ENCODE measurements around the gene BUB1B.
"Not testable (repeated sequence)": the region's sequence is repeated elsewhere in the genome, so short reads cannot be mapped to it uniquely, and the experiment has no call there.

BUB1B gene

GRCh38 chr15:40137303-40138200 lies 23.3 kb upstream of the BUB1B start:
- no peak for FAIRE-seq

- not testable (repeated sequence) for FAIRE-seq
These were observed 22.7 kb upstream of the BUB1B start for GRCh38 chr15:40138201-40138570.

- FAIRE-seq = no peak
These were observed 18.4 kb upstream of the BUB1B start for GRCh38 chr15:40142428-40142827.

GRCh38 chr15:40146037-40146436 lies 14.8 kb upstream of the BUB1B start:
- no peak for FAIRE-seq

- no peak for FAIRE-seq
These were observed 11.5 kb upstream of the BUB1B start for GRCh38 chr15:40149339-40149738.

- no peak for FAIRE-seq
These were observed 10.5 kb upstream of the BUB1B start for GRCh38 chr15:40150163-40150925.

- no peak for FAIRE-seq
These were observed 9.4 kb upstream of the BUB1B start for GRCh38 chr15:40151499-40151898.

- FAIRE-seq = no peak
These were observed 8.9 kb upstream of the BUB1B start for GRCh38 chr15:40151991-40152390.

- FAIRE-seq = not testable (repeated sequence)
These were observed 6.0 kb upstream of the BUB1B start for GRCh38 chr15:40154821-40155220.

GRCh38 chr15:40155270-40155910 lies 5.5 kb upstream of the BUB1B start:
- FAIRE-seq = no peak

GRCh38 chr15:40157778-40158447 lies 3.0 kb upstream of the BUB1B start:
- no peak for FAIRE-seq

GRCh38 chr15:40160021-40160420 lies 848 bp upstream of the BUB1B start:
- no peak for FAIRE-seq

GRCh38 chr15:40161693-40162391 lies 973 bp downstream of the BUB1B start:
- no peak for FAIRE-seq

GRCh38 chr15:40162552-40162951 lies 1.7 kb downstream of the BUB1B start:
- no peak for FAIRE-seq

GRCh38 chr15:40163657-40164416 lies 3.0 kb downstream of the BUB1B start:
- no peak for FAIRE-seq

- FAIRE-seq = not testable (repeated sequence)
These were observed 6.5 kb downstream of the BUB1B start for GRCh38 chr15:40167374-40167773.

- no peak for FAIRE-seq
These were observed 14.3 kb downstream of the BUB1B start for GRCh38 chr15:40175160-40175559.

GRCh38 chr15:40182358-40183029 lies 21.6 kb downstream of the BUB1B start:
- no peak for FAIRE-seq

GRCh38 chr15:40183636-40184463 lies 23.0 kb downstream of the BUB1B start:
- FAIRE-seq = no peak

GRCh38 chr15:40190591-40190990 lies 29.7 kb downstream of the BUB1B start:
- FAIRE-seq = no peak
